Type B pancreatic cell (in vitro differentiated cells): ENCODE measurements around the gene CD300LB. TPM values are rescaled to one million over a fixed set of nuclear protein-coding genes. Genes with fewer than 3 reads are reported as not detected.

Source experiments
- DNase-seq: peaks from one replicate; pipeline ENCODE4 v3.0.0; 2021; ENCODE audit warnings: mixed read lengths; ENCODE audit not compliant: unreplicated experiment; ENCODE audit errors: extremely low spot score
- H3K27ac Mint-ChIP-seq: 2 replicates; pipeline ENCODE4 v1.8.0; 2021; ENCODE audit warnings: mild to moderate bottlenecking, mixed read lengths
- H3K27me3 Mint-ChIP-seq: 2 replicates; pipeline ENCODE4 v1.8.0; 2021; ENCODE audit warnings: mixed read lengths
- H3K36me3 Mint-ChIP-seq: 2 replicates; pipeline ENCODE4 v1.8.0; 2021; ENCODE audit warnings: mixed read lengths
- H3K4me1 Mint-ChIP-seq: one replicate; pipeline ENCODE4 v1.8.0; 2021; ENCODE audit warnings: mixed read lengths; ENCODE audit not compliant: unreplicated experiment
- H3K4me3 Mint-ChIP-seq: 2 replicates; pipeline ENCODE4 v1.8.0; 2021; ENCODE audit warnings: mild to moderate bottlenecking, mixed read lengths
- H3K9me3 Mint-ChIP-seq: 2 replicates; pipeline ENCODE4 v1.8.0; 2021; ENCODE audit warnings: mixed read lengths
- total RNA-seq: library from RNA; stranded (reverse); gene quantifications from 2 replicates; pipeline ENCODE4 v1.2.1, GENCODE V29; 2021; ENCODE audit warnings: low replicate concordance
- TF ChIP-seq, protein P1 (sequence below): fragments of 200-600 bp; sonication (generic); conservative IDR thresholded peaks from 2 replicates; pipeline ENCODE4 v1.5.0; 2021; ENCODE audit warnings: antibody characterized with exemption, mild to moderate bottlenecking

Gene CD300LB
- total RNA-seq, 1 donor from 2014 or later, result not detected

- no peaks in the 10 kb centered on the region for H3K4me1 Mint-ChIP-seq
- no peak for DNase-seq
- H3K9me3 Mint-ChIP-seq, result no peaks in the 10 kb centered on the region
- no peak overlapping the region for H3K27ac Mint-ChIP-seq
- TF ChIP-seq, protein P1, sequence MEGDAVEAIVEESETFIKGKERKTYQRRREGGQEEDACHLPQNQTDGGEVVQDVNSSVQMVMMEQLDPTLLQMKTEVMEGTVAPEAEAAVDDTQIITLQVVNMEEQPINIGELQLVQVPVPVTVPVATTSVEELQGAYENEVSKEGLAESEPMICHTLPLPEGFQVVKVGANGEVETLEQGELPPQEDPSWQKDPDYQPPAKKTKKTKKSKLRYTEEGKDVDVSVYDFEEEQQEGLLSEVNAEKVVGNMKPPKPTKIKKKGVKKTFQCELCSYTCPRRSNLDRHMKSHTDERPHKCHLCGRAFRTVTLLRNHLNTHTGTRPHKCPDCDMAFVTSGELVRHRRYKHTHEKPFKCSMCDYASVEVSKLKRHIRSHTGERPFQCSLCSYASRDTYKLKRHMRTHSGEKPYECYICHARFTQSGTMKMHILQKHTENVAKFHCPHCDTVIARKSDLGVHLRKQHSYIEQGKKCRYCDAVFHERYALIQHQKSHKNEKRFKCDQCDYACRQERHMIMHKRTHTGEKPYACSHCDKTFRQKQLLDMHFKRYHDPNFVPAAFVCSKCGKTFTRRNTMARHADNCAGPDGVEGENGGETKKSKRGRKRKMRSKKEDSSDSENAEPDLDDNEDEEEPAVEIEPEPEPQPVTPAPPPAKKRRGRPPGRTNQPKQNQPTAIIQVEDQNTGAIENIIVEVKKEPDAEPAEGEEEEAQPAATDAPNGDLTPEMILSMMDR, result no peak
- H3K36me3 Mint-ChIP-seq, result no peaks in the 10 kb centered on the region
- peaks cover 36% of the 10 kb centered on the region for H3K27me3 Mint-ChIP-seq
- no peak overlapping the region for H3K4me3 Mint-ChIP-seq
Measured at GRCh38 chr17:74554909-74555308, 23.6 kb upstream of the CD300LB start.

DNA sequence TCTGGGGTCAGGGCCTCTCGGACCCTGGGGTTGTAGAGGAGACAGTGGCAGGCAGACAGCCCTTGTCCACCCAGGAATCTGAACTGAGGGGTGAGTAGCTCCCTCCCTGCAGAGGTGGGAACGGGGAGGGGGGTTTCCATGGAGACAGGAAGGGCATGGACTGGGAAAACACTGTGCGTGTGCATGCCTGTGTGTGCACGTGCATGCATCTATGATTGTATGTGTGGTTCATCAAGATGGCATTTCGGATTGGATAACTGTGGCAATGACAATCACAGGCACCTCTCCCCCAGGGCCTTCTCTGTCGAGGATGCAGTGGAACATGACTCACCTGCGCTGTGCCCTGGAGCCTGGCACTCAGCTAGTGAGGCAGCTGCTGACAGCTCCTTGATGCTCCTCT, 20.8 kb upstream of the CD300LB start:
- no peak overlapping the region for H3K27ac Mint-ChIP-seq
- DNase-seq, result no peak
- H3K9me3 Mint-ChIP-seq, result no peaks in the 10 kb centered on the region
- H3K4me3 Mint-ChIP-seq, result no peak overlapping the region
- TF ChIP-seq, protein P1, result no peak
- H3K27me3 Mint-ChIP-seq, result peaks cover 22% of the 10 kb centered on the region
- H3K36me3 Mint-ChIP-seq, result no peaks in the 10 kb centered on the region
- H3K4me1 Mint-ChIP-seq, result no peaks in the 10 kb centered on the region

DNA sequence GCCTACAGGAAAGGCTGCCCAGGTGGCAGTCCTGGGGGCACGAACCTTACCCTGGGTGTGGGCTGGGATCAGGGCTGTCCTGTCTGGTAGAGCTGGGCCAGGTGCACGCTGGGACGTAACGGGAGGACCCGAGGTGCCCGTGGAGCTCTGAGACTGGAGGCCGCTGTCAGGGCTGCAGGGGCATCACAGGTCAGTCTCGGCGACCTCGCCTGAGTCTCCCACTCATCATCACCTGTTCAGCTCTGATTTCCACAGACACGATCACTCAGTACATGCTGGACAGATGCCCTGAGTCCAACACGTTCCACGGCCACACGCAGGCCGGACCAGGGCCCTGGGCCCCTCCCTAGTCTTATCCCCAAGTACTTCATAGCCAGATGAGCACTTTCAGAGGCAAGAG, 19.3 kb upstream of the CD300LB start:
- Mint-ChIP-seq H3K27ac (no peak overlapping the region), H3K4me3 (no peak overlapping the region), H3K27me3 (peaks cover 19% of the 10 kb centered on the region), H3K36me3 (no peaks in the 10 kb centered on the region), H3K4me1 (no peaks in the 10 kb centered on the region), H3K9me3 (no peaks in the 10 kb centered on the region)
- no peak for DNase-seq
- TF ChIP-seq, protein P1, result no peak

- Mint-ChIP-seq H3K27ac (no peak overlapping the region), H3K9me3 (no peaks in the 10 kb centered on the region), H3K36me3 (no peaks in the 10 kb centered on the region), H3K4me1 (no peaks in the 10 kb centered on the region), H3K4me3 (no peak overlapping the region), H3K27me3 (peaks cover 19% of the 10 kb centered on the region)
- no peak for DNase-seq
- TF ChIP-seq, protein P1, result no peak
Measured at GRCh38 chr17:74549343-74549742, 18.1 kb upstream of the CD300LB start.

DNA sequence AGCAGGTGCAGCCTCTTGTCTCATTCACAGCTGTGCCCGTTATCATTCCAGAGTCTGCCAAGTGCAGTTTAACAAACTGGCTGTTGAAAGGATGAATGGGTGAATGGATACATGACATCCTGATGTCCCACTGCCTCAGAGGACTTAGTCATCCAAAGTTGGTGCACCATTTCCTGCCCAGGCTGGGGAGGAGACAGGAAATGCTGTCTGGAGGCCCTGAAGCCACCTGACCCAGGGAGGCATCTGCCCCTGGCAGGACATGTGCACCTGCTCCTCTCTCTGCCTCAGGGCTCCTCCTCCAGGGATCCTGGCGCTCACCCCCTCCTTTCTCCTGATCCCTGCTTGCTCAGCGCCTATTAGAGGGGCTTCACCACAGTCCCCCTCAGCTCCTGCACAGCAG, 16.5 kb upstream of the CD300LB start:
- no peaks in the 10 kb centered on the region for H3K36me3 Mint-ChIP-seq
- H3K4me3 Mint-ChIP-seq, result no peak overlapping the region
- H3K9me3 Mint-ChIP-seq, result no peaks in the 10 kb centered on the region
- TF ChIP-seq, protein P1, result no peak
- no peak for DNase-seq
- peaks cover 14% of the 10 kb centered on the region for H3K27me3 Mint-ChIP-seq
- no peak overlapping the region for H3K27ac Mint-ChIP-seq
- H3K4me1 Mint-ChIP-seq, result no peaks in the 10 kb centered on the region

GRCh38 chr17:74547264-74547663, 16.0 kb upstream of the CD300LB start:
- no peak for DNase-seq
- H3K36me3 Mint-ChIP-seq, result no peaks in the 10 kb centered on the region
- no peaks in the 10 kb centered on the region for H3K9me3 Mint-ChIP-seq
- H3K4me3 Mint-ChIP-seq, result no peak overlapping the region
- no peaks in the 10 kb centered on the region for H3K4me1 Mint-ChIP-seq
- H3K27me3 Mint-ChIP-seq, result peaks cover 14% of the 10 kb centered on the region
- TF ChIP-seq, protein P1, result no peak
- no peak overlapping the region for H3K27ac Mint-ChIP-seq
